OCI-LY3 (cell line): ENCODE measurements around the gene PRR36.

Source experiments
- CTCF ChIP-seq: fragments of 200-600, 300-600 bp; sonication (generic); IDR thresholded peaks from 2 replicates; pipeline ENCODE4 v1.5.1; 2014; ENCODE audit warnings: antibody characterized with exemption, low read length, low read depth
- EZH2phosphoT487 ChIP-seq: fragments of 200-600 bp; shearing (Covaris generic); IDR thresholded peaks from 2 replicates; pipeline ENCODE4 v1.6.1; 2018; ENCODE audit warnings: antibody characterized with exemption, mixed run types, low read depth

GRCh38 chr19:7872306-7873204 lies 1.6 kb downstream of the PRR36 start:
- TF ChIP-seq CTCF (no peak), EZH2phosphoT487 (no peak)
